GM08714 (cell line): ENCODE results near the gene TPM3.
"Not testable (repeated sequence)": the region's sequence is repeated elsewhere in the genome, so short reads cannot be mapped to it uniquely, and the experiment has no call there.

ENCODE experiments used
- H3K4me3 ChIP-seq: fragments of 200-500 bp; sonication (Bioruptor generic); 2 replicates; pipeline ENCODE4 v1.5.1; 2014; ENCODE audit warnings: mild to moderate bottlenecking, low read length, inconsistent platforms
- ZNF274 ChIP-seq: IDR thresholded peaks from 2 replicates; pipeline ENCODE4 v1.6.1; 2012; ENCODE audit warnings: mild to moderate bottlenecking, low read depth, low read length

TPM3 gene

GRCh38 chr1:154220071-154220969 lies 28.4 kb upstream of the TPM3 start, which contains the start of gene UBAP2L:
Gene UBAP2L, plus strand, starts transcription at chr1:154220955. Its CDS starts 4,169 bp downstream, at chr1:154225124.
- TF ChIP-seq ZNF274 = no peak
- H3K4me3 ChIP-seq = peak within 1 kb of the TSS; percentile 99

- TF ChIP-seq ZNF274 = no peak
- H3K4me3 ChIP-seq = peak overlapping the region; percentile 99
Measured at GRCh38 chr1:154219541-154219940, 27.6 kb upstream of the TPM3 start.

GRCh38 chr1:154218545-154218944 lies 26.6 kb upstream of the TPM3 start:
- no peak for TF ChIP-seq ZNF274
- peak overlapping the region; percentile 99 for H3K4me3 ChIP-seq

GRCh38 chr1:154213274-154213673 lies 21.4 kb upstream of the TPM3 start:
- no peak for TF ChIP-seq ZNF274
- no peak overlapping the region for H3K4me3 ChIP-seq

- no peak for TF ChIP-seq ZNF274
- H3K4me3 ChIP-seq = no peak overlapping the region
Measured at GRCh38 chr1:154212083-154212482, 20.2 kb upstream of the TPM3 start.

GRCh38 chr1:154208677-154209388 lies 16.9 kb upstream of the TPM3 start:
- no peak for TF ChIP-seq ZNF274
- no peak overlapping the region for H3K4me3 ChIP-seq

GRCh38 chr1:154207262-154207661 lies 15.4 kb upstream of the TPM3 start:
- no peak overlapping the region for H3K4me3 ChIP-seq
- TF ChIP-seq ZNF274 = no peak

- no peak within 1 kb of the TSS for H3K4me3 ChIP-seq
- TF ChIP-seq ZNF274 = no peak
Measured at GRCh38 chr1:154206196-154206595, 14.3 kb upstream of the TPM3 start, which contains the start of gene CFAP141. Gene CFAP141, minus strand, starts transcription at chr1:154206333. Its CDS starts 26 bp downstream, at chr1:154206307.

GRCh38 chr1:154205778-154206177 lies 13.9 kb upstream of the TPM3 start:
- H3K4me3 ChIP-seq = not testable (repeated sequence)

GRCh38 chr1:154199563-154199879 lies 7.6 kb upstream of the TPM3 start:
- no peak for TF ChIP-seq ZNF274

GRCh38 chr1:154198756-154199562 lies 7.1 kb upstream of the TPM3 start:
- no peak for TF ChIP-seq ZNF274
- no peak overlapping the region for H3K4me3 ChIP-seq

More at GRCh38 chr1:154199563-154199879, 7.6 kb upstream of the TPM3 start:
- H3K4me3 ChIP-seq = no peak overlapping the region

- no peak overlapping the region for H3K4me3 ChIP-seq
- TF ChIP-seq ZNF274 = no peak
Measured at GRCh38 chr1:154193821-154194220, 1.9 kb upstream of the TPM3 start.

- no peak for TF ChIP-seq ZNF274
Measured at GRCh38 chr1:154192476-154192875, 576 bp upstream of the TPM3 start.

GRCh38 chr1:154190550-154190949 lies 1.4 kb downstream of the TPM3 start:
- no peak overlapping the region for H3K4me3 ChIP-seq
- no peak for TF ChIP-seq ZNF274

More at GRCh38 chr1:154192476-154192875, 576 bp upstream of the TPM3 start:
- no peak overlapping the region for H3K4me3 ChIP-seq
